H1 (cell line): ENCODE measurements around the gene STX16. TPM values are rescaled to one million over a fixed set of nuclear protein-coding genes. Genes with fewer than 3 reads are reported as not detected.

Source experiments
- CBX8 ChIP-seq: fragments of 300-800, 300-1000 bp; sonication (generic); IDR thresholded peaks from 2 replicates; pipeline ENCODE4 v1.7.1; 2016; ENCODE audit warnings: low read depth, low read length, borderline replicate concordance
- EGR1 ChIP-seq: IDR thresholded peaks from 2 replicates; pipeline ENCODE4 v1.6.1; 2011; ENCODE audit warnings: low read depth, low read length, borderline replicate concordance
- KDM4A ChIP-seq: IDR thresholded peaks from one replicate; pipeline ENCODE4 v1.7.1; 2012; ENCODE audit warnings: low read depth, mild to moderate bottlenecking, moderate library complexity, low read length, inconsistent platforms; ENCODE audit not compliant: severe bottlenecking
- NANOG ChIP-seq: IDR thresholded peaks from 2 replicates; pipeline ENCODE4 v1.6.1; 2011; ENCODE audit warnings: low read length, low read depth, mild to moderate bottlenecking, inconsistent platforms; ENCODE audit not compliant: insufficient read depth, poor library complexity, severe bottlenecking
- RAD21 ChIP-seq, 2 experiments: IDR thresholded peaks in 1 of 2; conservative IDR thresholded peaks in 1 of 2; 2 replicates each; pipeline ENCODE4 v1.6.1; 2011; ENCODE audit warnings: low read depth in 2 of 2, low read length in 2 of 2, improper control_type of control experiment in 1 of 2, inconsistent platforms in 1 of 2, mild to moderate bottlenecking in 1 of 2, moderate library complexity in 1 of 2
- SIN3A ChIP-seq, 2 experiments: IDR thresholded peaks in 1 of 2; conservative IDR thresholded peaks in 1 of 2; 2 replicates each; pipeline ENCODE4 v1.6.1; 2011 to 2012; ENCODE audit warnings: low read length in 2 of 2, improper control_type of control experiment in 1 of 2, low read depth in 1 of 2, mild to moderate bottlenecking in 1 of 2
- SRF ChIP-seq: IDR thresholded peaks from 2 replicates; pipeline ENCODE4 v1.6.1; 2011; ENCODE audit warnings: mild to moderate bottlenecking, low read depth, low read length, moderate library complexity
- polyA plus RNA-seq, 7 experiments: library from polyadenylated mRNA; depleted of rRNA in 3 of 7; stranded (reverse) in 5 of 7; unstranded in 2 of 7; fragments of >200 nt in 5 of 7; fragments of 200-250 nt in 2 of 7; gene quantifications; 1 replicate in 5 of 7; 2 replicates in 1 of 7; 4 replicates in 1 of 7; pipeline versions ENCODE4 v1.2.1 to v1.2.3, GENCODE V29; 2011 to 2013; ENCODE audit warnings: missing spikeins in 2 of 7, mixed read lengths in 2 of 7
- total RNA-seq: library from RNA; stranded (reverse); fragmentation: NEBNext Ultra II Directional; extraction: Animal tissue kit (Norgen Biotek cat#: 25700); gene quantifications from 2 replicates; pipeline ENCODE4 v1.2.1, GENCODE V29; 2021

The STX16 gene
- total and polyA plus RNA-seq, 2 of the 8 experiments (the other 6 are each of a cell fraction or from before 2014, with no cell fraction given): 45.2 to 61.6 TPM

GRCh38 chr20:58710481-58711265 is 59.6 kb downstream of the STX16 start (continued):
- no peak for TF ChIP-seq SRF
- no peak for TF ChIP-seq NANOG
- no peak for TF ChIP-seq CBX8
- no peak for TF ChIP-seq KDM4A
- TF ChIP-seq EGR1: no peak
- TF ChIP-seq RAD21 (IDR thresholded peaks at IDR 0.05 in 1 of 2, conservative IDR thresholded peaks at IDR 0.05 in 1 of 2; ENCODE audit: low read depth in 2 of 2, low read length in 2 of 2): no peak
- TF ChIP-seq SIN3A (conservative IDR thresholded peaks at IDR 0.05 in 1 of 2, IDR thresholded peaks at IDR 0.05 in 1 of 2; ENCODE audit: low read depth in 1 of 2, low read length in 2 of 2): no peak
- TF ChIP-seq, all 59 proteins: peak for 0
